ENCODE measurements around the gene DNM3. TPM values are rescaled to one million over a fixed set of nuclear protein-coding genes. Genes with fewer than 3 reads are reported as not detected.

Gene DNM3
- total and polyA plus RNA-seq, 10 of the 15 experiments (the other 5 are each of a cell fraction or from before 2014, with no cell fraction given), result 0.03 to 1.5 (median 0.08) TPM; not detected in 3

DNA sequence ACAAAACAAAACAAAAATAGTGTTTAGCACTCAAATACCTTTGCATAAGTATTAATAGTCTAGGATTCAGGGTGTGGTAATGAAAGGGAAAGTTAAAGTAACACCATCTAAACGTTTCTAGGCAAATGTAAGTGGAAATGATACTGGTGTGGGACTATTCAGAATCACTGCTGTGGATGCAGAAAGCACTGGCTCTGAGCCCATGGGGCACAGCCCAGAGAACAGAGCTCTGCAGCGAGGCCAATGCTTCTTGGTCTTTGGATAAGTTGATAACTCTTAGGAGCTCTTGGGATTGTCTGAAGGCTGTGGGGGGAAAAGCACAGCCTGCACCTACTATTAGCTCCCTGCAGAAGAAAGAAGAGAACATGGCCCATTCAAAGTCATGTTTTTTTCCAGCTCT, 21.4 kb upstream of the DNM3 start (continued):
- TF ChIP-seq, protein P1, sequence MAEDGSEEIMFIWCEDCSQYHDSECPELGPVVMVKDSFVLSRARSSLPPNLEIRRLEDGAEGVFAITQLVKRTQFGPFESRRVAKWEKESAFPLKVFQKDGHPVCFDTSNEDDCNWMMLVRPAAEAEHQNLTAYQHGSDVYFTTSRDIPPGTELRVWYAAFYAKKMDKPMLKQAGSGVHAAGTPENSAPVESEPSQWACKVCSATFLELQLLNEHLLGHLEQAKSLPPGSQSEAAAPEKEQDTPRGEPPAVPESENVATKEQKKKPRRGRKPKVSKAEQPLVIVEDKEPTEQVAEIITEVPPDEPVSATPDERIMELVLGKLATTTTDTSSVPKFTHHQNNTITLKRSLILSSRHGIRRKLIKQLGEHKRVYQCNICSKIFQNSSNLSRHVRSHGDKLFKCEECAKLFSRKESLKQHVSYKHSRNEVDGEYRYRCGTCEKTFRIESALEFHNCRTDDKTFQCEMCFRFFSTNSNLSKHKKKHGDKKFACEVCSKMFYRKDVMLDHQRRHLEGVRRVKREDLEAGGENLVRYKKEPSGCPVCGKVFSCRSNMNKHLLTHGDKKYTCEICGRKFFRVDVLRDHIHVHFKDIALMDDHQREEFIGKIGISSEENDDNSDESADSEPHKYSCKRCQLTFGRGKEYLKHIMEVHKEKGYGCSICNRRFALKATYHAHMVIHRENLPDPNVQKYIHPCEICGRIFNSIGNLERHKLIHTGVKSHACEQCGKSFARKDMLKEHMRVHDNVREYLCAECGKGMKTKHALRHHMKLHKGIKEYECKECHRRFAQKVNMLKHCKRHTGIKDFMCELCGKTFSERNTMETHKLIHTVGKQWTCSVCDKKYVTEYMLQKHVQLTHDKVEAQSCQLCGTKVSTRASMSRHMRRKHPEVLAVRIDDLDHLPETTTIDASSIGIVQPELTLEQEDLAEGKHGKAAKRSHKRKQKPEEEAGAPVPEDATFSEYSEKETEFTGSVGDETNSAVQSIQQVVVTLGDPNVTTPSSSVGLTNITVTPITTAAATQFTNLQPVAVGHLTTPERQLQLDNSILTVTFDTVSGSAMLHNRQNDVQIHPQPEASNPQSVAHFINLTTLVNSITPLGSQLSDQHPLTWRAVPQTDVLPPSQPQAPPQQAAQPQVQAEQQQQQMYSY (CRISPR knock-in tag; IDR thresholded peaks at IDR 0.05), result no peak
- TF ChIP-seq WRNIP1 (IDR thresholded peaks at IDR 0.05; ENCODE audit: borderline replicate concordance, low read depth, low read length) (no peak), CHD1 (IDR thresholded peaks at IDR 0.05; ENCODE audit: low read depth, low read length) (no peak), ZZZ3 (IDR thresholded peaks at IDR 0.05; ENCODE audit: control insufficient read depth, insufficient read length, low read depth) (no peak), SUPT20H (IDR thresholded peaks at IDR 0.05; ENCODE audit: borderline replicate concordance, control insufficient read depth, low read depth, low read length) (no peak)

DNA sequence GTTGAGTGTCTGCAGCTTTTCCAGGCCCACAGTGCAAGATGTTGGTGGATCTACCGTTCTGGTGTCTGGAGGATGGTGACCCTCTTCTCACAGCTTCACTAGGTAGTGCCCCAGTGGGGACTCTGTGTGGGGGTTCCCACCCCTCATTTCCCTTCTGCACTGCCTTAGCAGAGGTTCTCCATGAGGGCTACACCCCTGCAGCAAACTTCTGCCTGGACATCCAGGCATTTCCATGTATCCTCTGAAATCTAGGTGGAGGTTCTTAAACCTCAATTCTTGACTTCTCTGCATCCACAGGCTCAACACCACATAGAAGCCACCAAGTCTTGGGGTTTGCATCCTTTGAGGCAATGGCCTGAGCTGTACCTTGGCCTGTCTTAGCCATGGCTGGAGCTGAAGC, 14.3 kb upstream of the DNM3 start:
- Histone ChIP-seq H3K36me3 (ENCODE audit: control insufficient read depth in 2 of 2, insufficient read depth in 2 of 2, low read length in 1 of 2) (no peaks in the 10 kb centered on the region), H3K27ac (ENCODE audit: control insufficient read depth, insufficient read depth) (no peak overlapping the region), H3K9ac (ENCODE audit: control insufficient read depth, insufficient read depth, low read length) (no peak overlapping the region), H3K4me2 (ENCODE audit: control insufficient read depth, insufficient read depth) (no peak overlapping the region), H3K4me1 (ENCODE audit: control insufficient read depth, insufficient read depth, low read length) (no peaks in the 10 kb centered on the region), H3K9me3 (replicated peaks; ENCODE audit: control insufficient read depth, insufficient read depth, low read length) (no peaks in the 10 kb centered on the region; the same call in 1 of the 3 replicates), H2AFZ (ENCODE audit: control insufficient read depth, low read depth, low read length) (no peak overlapping the region), H3K27me3 (replicated peaks in 1 of 2; ENCODE audit: control insufficient read depth in 2 of 2, insufficient read depth in 2 of 2, low read length in 1 of 2) (no peaks in the 10 kb centered on the region), H3K79me2 (ENCODE audit: control insufficient read depth, insufficient read depth, low read length) (no peaks in the 10 kb centered on the region), H3K4me3 (no peak overlapping the region), H4K20me1 (ENCODE audit: control insufficient read depth, insufficient read depth) (no peaks in the 10 kb centered on the region)
- no peak for ATAC-seq
- WGBS (ENCODE audit: insufficient coverage, insufficient replicate concordance, low lambda C conversion rate, missing lambda C conversion rate), result 33% methylated on average over 1 of the region's 1 CpG
- POLR2A ChIA-PET, result no interaction called here
- no peak for FAIRE-seq
- in situ Hi-C loops (cut with MboI), result no loop called here
- no peak for DNase-seq (ENCODE audit: low read depth, low spot score)
- SMC1A ChIA-PET (ENCODE audit: uncharacterized antibody, unreplicated experiment), result no interaction called here
- RAD21 ChIA-PET (ENCODE audit: unreplicated experiment), result no interaction called here
- CTCF ChIA-PET, result no interaction called here
- no TSS peak for BruUV-seq (replicated peaks)
- intact Hi-C loops (cut with micrococcal nuclease; ENCODE audit: unreplicated experiment), result no loop called here
- no peak for TF ChIP-seq SP1 (IDR thresholded peaks at IDR 0.05; ENCODE audit: low read depth, low read length)
- TF ChIP-seq PAX8 (IDR thresholded peaks at IDR 0.05), result no peak
- no peak for TF ChIP-seq MXI1 (IDR thresholded peaks at IDR 0.05; ENCODE audit: low read depth, low read length)
- TF ChIP-seq, protein P2, sequence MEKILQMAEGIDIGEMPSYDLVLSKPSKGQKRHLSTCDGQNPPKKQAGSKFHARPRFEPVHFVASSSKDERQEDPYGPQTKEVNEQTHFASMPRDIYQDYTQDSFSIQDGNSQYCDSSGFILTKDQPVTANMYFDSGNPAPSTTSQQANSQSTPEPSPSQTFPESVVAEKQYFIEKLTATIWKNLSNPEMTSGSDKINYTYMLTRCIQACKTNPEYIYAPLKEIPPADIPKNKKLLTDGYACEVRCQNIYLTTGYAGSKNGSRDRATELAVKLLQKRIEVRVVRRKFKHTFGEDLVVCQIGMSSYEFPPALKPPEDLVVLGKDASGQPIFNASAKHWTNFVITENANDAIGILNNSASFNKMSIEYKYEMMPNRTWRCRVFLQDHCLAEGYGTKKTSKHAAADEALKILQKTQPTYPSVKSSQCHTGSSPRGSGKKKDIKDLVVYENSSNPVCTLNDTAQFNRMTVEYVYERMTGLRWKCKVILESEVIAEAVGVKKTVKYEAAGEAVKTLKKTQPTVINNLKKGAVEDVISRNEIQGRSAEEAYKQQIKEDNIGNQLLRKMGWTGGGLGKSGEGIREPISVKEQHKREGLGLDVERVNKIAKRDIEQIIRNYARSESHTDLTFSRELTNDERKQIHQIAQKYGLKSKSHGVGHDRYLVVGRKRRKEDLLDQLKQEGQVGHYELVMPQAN (conservative IDR thresholded peaks at IDR 0.05), result no peak
- TF ChIP-seq, protein P3, sequence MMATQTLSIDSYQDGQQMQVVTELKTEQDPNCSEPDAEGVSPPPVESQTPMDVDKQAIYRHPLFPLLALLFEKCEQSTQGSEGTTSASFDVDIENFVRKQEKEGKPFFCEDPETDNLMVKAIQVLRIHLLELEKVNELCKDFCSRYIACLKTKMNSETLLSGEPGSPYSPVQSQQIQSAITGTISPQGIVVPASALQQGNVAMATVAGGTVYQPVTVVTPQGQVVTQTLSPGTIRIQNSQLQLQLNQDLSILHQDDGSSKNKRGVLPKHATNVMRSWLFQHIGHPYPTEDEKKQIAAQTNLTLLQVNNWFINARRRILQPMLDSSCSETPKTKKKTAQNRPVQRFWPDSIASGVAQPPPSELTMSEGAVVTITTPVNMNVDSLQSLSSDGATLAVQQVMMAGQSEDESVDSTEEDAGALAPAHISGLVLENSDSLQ (IDR thresholded peaks at IDR 0.05), result no peak
- TF ChIP-seq RB1 (IDR thresholded peaks at IDR 0.05; ENCODE audit: borderline replicate concordance), result no peak
- no peak for TF ChIP-seq KAT2A (conservative IDR thresholded peaks at IDR 0.05; ENCODE audit: control insufficient read depth, low read depth, low read length)
- TF ChIP-seq ZNF622 (IDR thresholded peaks at IDR 0.05), result no peak
- TF ChIP-seq, protein P4, sequence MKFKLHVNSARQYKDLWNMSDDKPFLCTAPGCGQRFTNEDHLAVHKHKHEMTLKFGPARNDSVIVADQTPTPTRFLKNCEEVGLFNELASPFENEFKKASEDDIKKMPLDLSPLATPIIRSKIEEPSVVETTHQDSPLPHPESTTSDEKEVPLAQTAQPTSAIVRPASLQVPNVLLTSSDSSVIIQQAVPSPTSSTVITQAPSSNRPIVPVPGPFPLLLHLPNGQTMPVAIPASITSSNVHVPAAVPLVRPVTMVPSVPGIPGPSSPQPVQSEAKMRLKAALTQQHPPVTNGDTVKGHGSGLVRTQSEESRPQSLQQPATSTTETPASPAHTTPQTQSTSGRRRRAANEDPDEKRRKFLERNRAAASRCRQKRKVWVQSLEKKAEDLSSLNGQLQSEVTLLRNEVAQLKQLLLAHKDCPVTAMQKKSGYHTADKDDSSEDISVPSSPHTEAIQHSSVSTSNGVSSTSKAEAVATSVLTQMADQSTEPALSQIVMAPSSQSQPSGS (IDR thresholded peaks at IDR 0.05; ENCODE audit: low read length), result no peak

All from GM12878 (cell line).